HCT116 (cell line): ENCODE measurements around the gene PPP1R13L. TPM values are rescaled to one million over a fixed set of nuclear protein-coding genes. Genes with fewer than 3 reads are reported as not detected.

ENCODE experiments used
- ATAC-seq: fragments of 200-7000 bp; cut with Tn5 transposase; 2 replicates; pipeline ENCODE4 v1.9.1; 2020; ENCODE audit warnings: mild to moderate bottlenecking, moderate library complexity
- BruUV-seq: library from RNA; stranded (reverse); fragments of 400-500 nt; replicated peaks from 2 replicates; lab custom pipeline; 2021; lab: Mats Ljungman, UMichigan
- CTCF ChIA-PET: fragments of 300-600 bp; sonication (Branson Sonifier 250); formaldehyde crosslinking; loops from one replicate; lab custom pipeline; 2021; ENCODE audit warnings: antibody characterized with exemption; lab: Charles Lee
- POLR2A ChIA-PET: fragments of 300-600, 350-600 bp; sonication (Branson Sonifier 250); formaldehyde crosslinking; loops from one replicate; lab custom pipeline; 2021; ENCODE audit warnings: antibody characterized with exemption; lab: Charles Lee
- RAD21 ChIA-PET, 2 experiments: fragments of 300-600 bp; sonication (Branson Sonifier 250); formaldehyde crosslinking; loops; one replicate each; lab custom pipeline; 2023; ENCODE audit warnings: low total read pairs in 2 of 2; ENCODE audit not compliant: uncharacterized antibody in 2 of 2, unreplicated experiment in 2 of 2, low non-redundant PET in 1 of 2; lab: Charles Lee
- DNase-seq: peaks from one replicate; pipeline ENCODE4 v3.0.0-alpha.2; 2010; ENCODE audit warnings: low read depth, low spot score
- H2AFZ ChIP-seq: fragments of 200-600 bp; shearing (Covaris generic), sonication (generic); 2 replicates; pipeline ENCODE4 v1.6.1; 2017; ENCODE audit warnings: low read depth, mixed run types, mixed read lengths, antibody characterized with exemption, low read length; ENCODE audit not compliant: poor library complexity, severe bottlenecking
- H3K27ac ChIP-seq: 2 replicates; pipeline ENCODE4 v1.5.1; 2012; ENCODE audit warnings: low read depth, low read length
- H3K27me3 ChIP-seq: fragments of 200-600 bp; sonication (generic); 2 replicates; pipeline ENCODE4 v1.6.1; 2016; ENCODE audit warnings: mixed run types, low read length, mixed read lengths; ENCODE audit not compliant: insufficient read depth
- H3K36me3 ChIP-seq, 2 experiments: fragments of 200-500 bp in 1 of 2; fragments of 200-600 bp in 1 of 2; sonication (Bioruptor generic) in 1 of 2; sonication (generic) in 1 of 2; 2 replicates each; pipeline versions ENCODE4 v1.5.1 to v1.6.1; 2014 to 2016; ENCODE audit warnings: low read length in 2 of 2, inconsistent platforms in 1 of 2, mixed read lengths in 1 of 2, mixed run types in 1 of 2; ENCODE audit not compliant: insufficient read depth in 2 of 2, control insufficient read depth in 1 of 2
- H3K4me1 ChIP-seq, 2 experiments: fragments of 200-600 bp in 1 of 2; sonication (generic) in 1 of 2; 2 replicates each; pipeline versions ENCODE4 v1.5.1 to v1.6.1; 2012 to 2017; ENCODE audit warnings: low read length in 2 of 2, inconsistent platforms in 1 of 2, mild to moderate bottlenecking in 1 of 2, mixed read lengths in 1 of 2, mixed run types in 1 of 2, moderate library complexity in 1 of 2; ENCODE audit not compliant: insufficient read depth in 2 of 2, control insufficient read depth in 1 of 2
- H3K4me2 ChIP-seq: fragments of 200-600 bp; sonication (generic); 2 replicates; pipeline ENCODE4 v1.6.1; 2017; ENCODE audit warnings: mixed run types, low read length, mixed read lengths
- H3K4me3 ChIP-seq, 2 experiments: fragments of 200-600 bp in 1 of 2; sonication (generic) in 1 of 2; replicated peaks in 1 of 2; 2 replicates each; pipeline ENCODE4 v1.5.1; 2011 to 2016; ENCODE audit warnings: low read length in 2 of 2, control low read depth in 1 of 2, low read depth in 1 of 2, mild to moderate bottlenecking in 1 of 2, mixed read lengths in 1 of 2, mixed run types in 1 of 2
- H3K79me2 ChIP-seq: fragments of 200-600 bp; sonication (generic); 2 replicates; pipeline ENCODE4 v1.6.1; 2017; ENCODE audit warnings: mild to moderate bottlenecking, mixed run types, low read length, moderate library complexity, mixed read lengths; ENCODE audit not compliant: insufficient read depth
- H3K9ac ChIP-seq: fragments of 200-600 bp; sonication (generic); 2 replicates; pipeline ENCODE4 v1.6.1; 2016; ENCODE audit warnings: low read length, mixed read lengths
- H3K9me2 ChIP-seq: fragments of 200-600 bp; sonication (generic), shearing (Covaris generic); 2 replicates; pipeline ENCODE4 v1.6.1; 2017; ENCODE audit warnings: mixed run types, mild to moderate bottlenecking, moderate library complexity; ENCODE audit not compliant: insufficient read depth
- H3K9me3 ChIP-seq, 2 experiments: fragments of 200-500 bp in 1 of 2; fragments of 200-600 bp in 1 of 2; sonication (Bioruptor generic) in 1 of 2; sonication (generic) in 1 of 2; 2 replicates each; pipeline ENCODE4 v1.6.1; 2014 to 2017; ENCODE audit warnings: low read length in 2 of 2, mixed read lengths in 2 of 2, inconsistent platforms in 1 of 2, low read depth in 1 of 2, mild to moderate bottlenecking in 1 of 2, mixed run types in 1 of 2, moderate library complexity in 1 of 2; ENCODE audit not compliant: control insufficient read depth in 1 of 2, insufficient read depth in 1 of 2
- H4K20me1 ChIP-seq: fragments of 200-600 bp; sonication (generic), shearing (Covaris generic); 2 replicates; pipeline ENCODE4 v1.6.1; 2017; ENCODE audit warnings: mixed run types, mild to moderate bottlenecking, moderate library complexity; ENCODE audit not compliant: insufficient read depth
- CEBPB ChIP-seq: IDR thresholded peaks from 2 replicates; pipeline ENCODE4 v1.6.1; 2012; ENCODE audit warnings: low read depth
- CTCF ChIP-seq, 3 experiments: fragments of 200-600 bp in 1 of 3; sonication (generic) in 1 of 3; IDR thresholded peaks in 2 of 3; conservative IDR thresholded peaks in 1 of 3; 2 replicates each; pipeline ENCODE4 v1.5.1; 2012 to 2017; ENCODE audit warnings: low read depth in 2 of 3, low read length in 2 of 3, antibody characterized with exemption in 1 of 3, borderline replicate concordance in 1 of 3, control low read depth in 1 of 3, mild to moderate bottlenecking in 1 of 3, mixed read lengths in 1 of 3, mixed run types in 1 of 3, moderate library complexity in 1 of 3; ENCODE audit not compliant: insufficient read depth in 1 of 3
- ELF1 ChIP-seq: IDR thresholded peaks from 2 replicates; pipeline ENCODE4 v1.6.1; 2012; ENCODE audit warnings: low read depth, borderline replicate concordance
- EZH2 ChIP-seq: fragments of 200-600 bp; sonication (generic); IDR thresholded peaks from 2 replicates; pipeline ENCODE4 v1.6.1; 2017; ENCODE audit warnings: antibody characterized with exemption, mixed run types
- FOSL1 ChIP-seq: IDR thresholded peaks from 2 replicates; pipeline ENCODE4 v1.6.1; 2012; ENCODE audit warnings: low read depth
- JUND ChIP-seq: IDR thresholded peaks from 2 replicates; pipeline ENCODE4 v1.6.1; 2012
- POLR2A ChIP-seq: IDR thresholded peaks from 2 replicates; pipeline ENCODE4 v1.7.0; 2011; ENCODE audit warnings: borderline replicate concordance; ENCODE audit not compliant: insufficient read depth, insufficient read length; ENCODE audit errors: extremely low read depth
- POLR2AphosphoS5 ChIP-seq: IDR thresholded peaks from 2 replicates; pipeline ENCODE4 v1.6.1; 2011; ENCODE audit warnings: mild to moderate bottlenecking, low read depth, low read length, moderate library complexity
- RAD21 ChIP-seq: IDR thresholded peaks from 2 replicates; pipeline ENCODE4 v1.6.1; 2012; ENCODE audit warnings: low read depth, mild to moderate bottlenecking
- SIN3A ChIP-seq: IDR thresholded peaks from 2 replicates; pipeline ENCODE4 v1.6.1; 2012; ENCODE audit warnings: low read depth
- SP1 ChIP-seq: IDR thresholded peaks from 2 replicates; pipeline ENCODE4 v1.6.1; 2012; ENCODE audit warnings: low read depth
- TCF7L2 ChIP-seq: IDR thresholded peaks from 2 replicates; pipeline ENCODE4 v1.7.0; 2011; ENCODE audit warnings: borderline replicate concordance, inconsistent platforms; ENCODE audit not compliant: insufficient read depth, insufficient read length; ENCODE audit errors: extremely low read depth
- YY1 ChIP-seq: IDR thresholded peaks from 2 replicates; pipeline ENCODE4 v1.6.1; 2011; ENCODE audit warnings: low read length, low read depth, moderate library complexity, mild to moderate bottlenecking; ENCODE audit not compliant: insufficient replicate concordance; ENCODE audit errors: extremely low read depth
- ZFX ChIP-seq: fragments of 450-650 bp; IDR thresholded peaks from 2 replicates; pipeline ENCODE4 v1.6.1; 2017
- ZNF274 ChIP-seq: fragments of 200-500 bp; sonication (Bioruptor generic); IDR thresholded peaks from 2 replicates; pipeline ENCODE4 v1.6.1; 2014; ENCODE audit warnings: mild to moderate bottlenecking, low read depth, low read length, inconsistent platforms
- intact Hi-C: fragments of 100-400 bp; cut with micrococcal nuclease; formaldehyde crosslinking; loops from 2 replicates; pipeline ENCODE4 v1.10.0; 2022
- total RNA-seq: library from RNA; stranded (reverse); gene quantifications from one replicate; pipeline ENCODE4 v1.2.1, GENCODE V29; 2021; ENCODE audit not compliant: unreplicated experiment
- TF ChIP-seq, protein P1 (sequence below): IDR thresholded peaks from 2 replicates; pipeline ENCODE4 v1.6.1; 2012; ENCODE audit warnings: low read depth

The PPP1R13L gene
- total RNA-seq, 1 experiment from 2014 or later: 89.1 TPM

- POLR2A ChIA-PET: no interaction called here
- no peak overlapping the region for H3K27ac ChIP-seq
- intact Hi-C loops: no loop called here
Measured at GRCh38 chr19:45409557-45409920, 4.7 kb upstream of the PPP1R13L start.

DNA sequence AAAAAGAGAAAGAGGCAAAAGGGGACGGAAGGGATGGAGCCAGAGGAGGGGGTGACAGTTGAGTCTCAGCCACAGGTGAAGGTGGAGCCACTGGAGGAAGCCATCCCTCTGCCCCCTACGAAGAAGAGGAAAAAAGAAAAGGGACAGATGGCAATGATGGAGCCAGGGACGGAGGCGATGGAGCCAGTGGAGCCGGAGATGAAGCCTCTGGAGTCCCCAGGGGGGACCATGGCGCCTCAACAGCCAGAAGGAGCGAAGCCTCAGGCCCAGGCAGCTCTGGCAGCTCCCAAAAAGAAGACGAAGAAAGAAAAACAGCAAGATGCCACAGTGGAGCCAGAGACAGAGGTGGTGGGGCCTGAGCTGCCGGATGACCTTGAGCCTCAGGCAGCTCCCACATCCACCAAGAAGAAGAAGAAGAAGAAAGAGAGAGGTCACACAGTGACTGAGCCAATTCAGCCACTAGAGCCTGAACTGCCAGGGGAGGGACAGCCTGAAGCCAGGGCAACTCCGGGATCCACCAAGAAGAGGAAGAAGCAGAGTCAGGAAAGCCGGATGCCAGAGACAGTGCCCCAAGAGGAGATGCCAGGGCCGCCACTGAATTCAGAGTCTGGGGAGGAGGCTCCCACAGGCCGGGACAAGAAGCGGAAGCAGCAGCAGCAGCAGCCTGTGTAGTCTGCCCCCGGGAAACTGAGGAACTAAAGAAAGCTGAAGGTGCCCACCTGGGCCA is 4.1 kb upstream of the PPP1R13L start:
- BruUV-seq: no TSS peak
- no peak overlapping the region for H3K4me3 ChIP-seq
- H3K9me3 ChIP-seq: no peaks in the 10 kb centered on the region
- H3K9me2 ChIP-seq: no peaks in the 10 kb centered on the region
- H3K4me1 ChIP-seq: peaks cover 0 to 31% of the 10 kb centered on the region in 2 experiments; a peak in 2 of 4 replicates
- CTCF ChIA-PET: no interaction called here
- peaks cover 40% of the 10 kb centered on the region for H3K79me2 ChIP-seq
- H3K27me3 ChIP-seq: no peaks in the 10 kb centered on the region
- no peak overlapping the region for H3K4me2 ChIP-seq
- DNase-seq (no peak), ATAC-seq (no peak)
- no peak overlapping the region for H2AFZ ChIP-seq
- H3K36me3 ChIP-seq: peaks cover 8 to 26% of the 10 kb centered on the region in 2 experiments; a peak in 3 of 4 replicates
- RAD21 ChIA-PET: no interaction called here
- no peak overlapping the region for H3K9ac ChIP-seq
- no peaks in the 10 kb centered on the region for H4K20me1 ChIP-seq
- H3K27ac ChIP-seq: 0 out of 2 replicates have a peak overlapping the region, but pooled peaks have one; percentile 8
- POLR2A ChIA-PET: no interaction called here
- intact Hi-C loops: no loop called here
- TF ChIP-seq POLR2AphosphoS5: no peak
- TF ChIP-seq TCF7L2: no peak
- TF ChIP-seq POLR2A: no peak
- TF ChIP-seq ZNF274: no peak
- TF ChIP-seq ZFX: no peak
- TF ChIP-seq JUND: no peak
- TF ChIP-seq ELF1: no peak
- TF ChIP-seq CTCF (IDR thresholded peaks at IDR 0.05 in 2 of 3, conservative IDR thresholded peaks at IDR 0.05 in 1 of 3; ENCODE audit: borderline replicate concordance in 1 of 3, insufficient read depth in 1 of 3, low read depth in 2 of 3, low read length in 2 of 3): no peak
- TF ChIP-seq CEBPB: no peak
- TF ChIP-seq, protein P1, sequence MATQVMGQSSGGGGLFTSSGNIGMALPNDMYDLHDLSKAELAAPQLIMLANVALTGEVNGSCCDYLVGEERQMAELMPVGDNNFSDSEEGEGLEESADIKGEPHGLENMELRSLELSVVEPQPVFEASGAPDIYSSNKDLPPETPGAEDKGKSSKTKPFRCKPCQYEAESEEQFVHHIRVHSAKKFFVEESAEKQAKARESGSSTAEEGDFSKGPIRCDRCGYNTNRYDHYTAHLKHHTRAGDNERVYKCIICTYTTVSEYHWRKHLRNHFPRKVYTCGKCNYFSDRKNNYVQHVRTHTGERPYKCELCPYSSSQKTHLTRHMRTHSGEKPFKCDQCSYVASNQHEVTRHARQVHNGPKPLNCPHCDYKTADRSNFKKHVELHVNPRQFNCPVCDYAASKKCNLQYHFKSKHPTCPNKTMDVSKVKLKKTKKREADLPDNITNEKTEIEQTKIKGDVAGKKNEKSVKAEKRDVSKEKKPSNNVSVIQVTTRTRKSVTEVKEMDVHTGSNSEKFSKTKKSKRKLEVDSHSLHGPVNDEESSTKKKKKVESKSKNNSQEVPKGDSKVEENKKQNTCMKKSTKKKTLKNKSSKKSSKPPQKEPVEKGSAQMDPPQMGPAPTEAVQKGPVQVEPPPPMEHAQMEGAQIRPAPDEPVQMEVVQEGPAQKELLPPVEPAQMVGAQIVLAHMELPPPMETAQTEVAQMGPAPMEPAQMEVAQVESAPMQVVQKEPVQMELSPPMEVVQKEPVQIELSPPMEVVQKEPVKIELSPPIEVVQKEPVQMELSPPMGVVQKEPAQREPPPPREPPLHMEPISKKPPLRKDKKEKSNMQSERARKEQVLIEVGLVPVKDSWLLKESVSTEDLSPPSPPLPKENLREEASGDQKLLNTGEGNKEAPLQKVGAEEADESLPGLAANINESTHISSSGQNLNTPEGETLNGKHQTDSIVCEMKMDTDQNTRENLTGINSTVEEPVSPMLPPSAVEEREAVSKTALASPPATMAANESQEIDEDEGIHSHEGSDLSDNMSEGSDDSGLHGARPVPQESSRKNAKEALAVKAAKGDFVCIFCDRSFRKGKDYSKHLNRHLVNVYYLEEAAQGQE: no peak
- TF ChIP-seq SIN3A: no peak
- no peak for TF ChIP-seq SP1
- no peak for TF ChIP-seq FOSL1
- no peak for TF ChIP-seq RAD21
- no peak for TF ChIP-seq YY1

More at GRCh38 chr19:45409557-45409920, 4.7 kb upstream of the PPP1R13L start:
- H2AFZ ChIP-seq: no peak overlapping the region
- no peak overlapping the region for H3K4me2 ChIP-seq
- H3K4me3 ChIP-seq: no peak overlapping the region
- H4K20me1 ChIP-seq: no peaks in the 10 kb centered on the region
- H3K79me2 ChIP-seq: peaks cover 38% of the 10 kb centered on the region
- ChIA-PET RAD21 (no interaction called here), CTCF (no interaction called here)
- ATAC-seq: no peak
- no peaks in the 10 kb centered on the region for H3K9me2 ChIP-seq
- no peak overlapping the region for H3K9ac ChIP-seq
- H3K4me1 ChIP-seq: peaks cover 0 to 30% of the 10 kb centered on the region in 2 experiments; a peak in 2 of 4 replicates
- no TSS peak for BruUV-seq
- no peaks in the 10 kb centered on the region for H3K27me3 ChIP-seq
- peaks cover 10 to 29% of the 10 kb centered on the region in 2 experiments; a peak in 3 of 4 replicates for H3K36me3 ChIP-seq
- H3K9me3 ChIP-seq: no peaks in the 10 kb centered on the region
- no peak for DNase-seq
- TF ChIP-seq POLR2AphosphoS5: peak; percentile 48
- TF ChIP-seq EZH2: no peak
